ENCODE data around the gene FIGN.

Gene FIGN

GRCh38 chr2:163600801-163601200, 135.0 kb downstream of the FIGN start:
- TF ChIP-seq CTCF (IDR thresholded peaks at IDR 0.05) = no peak

GRCh38 chr2:163595028-163595427, 140.8 kb downstream of the FIGN start:
- TF ChIP-seq CTCF (IDR thresholded peaks at IDR 0.05) = no peak

- TF ChIP-seq CTCF (IDR thresholded peaks at IDR 0.05) = no peak
Observed at GRCh38 chr2:163594497-163594896, 141.3 kb downstream of the FIGN start.

- no peak for TF ChIP-seq CTCF (IDR thresholded peaks at IDR 0.05)
Observed at GRCh38 chr2:163593982-163594381, 141.8 kb downstream of the FIGN start.

GRCh38 chr2:163592954-163593622, 142.7 kb downstream of the FIGN start:
- TF ChIP-seq CTCF (IDR thresholded peaks at IDR 0.05) = no peak

GRCh38 chr2:163591461-163591860, 144.3 kb downstream of the FIGN start:
- TF ChIP-seq CTCF (IDR thresholded peaks at IDR 0.05) = no peak

GRCh38 chr2:163580757-163581156, 155.1 kb downstream of the FIGN start:
- TF ChIP-seq CTCF (IDR thresholded peaks at IDR 0.05) = no peak

GRCh38 chr2:163574309-163574708, 161.5 kb downstream of the FIGN start:
- TF ChIP-seq CTCF (IDR thresholded peaks at IDR 0.05) = no peak

Measured in LNCAP (cell line).